Liver (tissue), 9 donors: ENCODE measurements around the gene GOPC. TPM values are rescaled to one million over a fixed set of nuclear protein-coding genes. Genes with fewer than 3 reads are reported as not detected.

ENCODE experiments used
- DNase-seq: peaks from one replicate; pipeline ENCODE4 v3.0.0-alpha.2; 2017; ENCODE audit warnings: low spot score
- H3K27ac ChIP-seq, 2 donors: one replicate each; pipeline ENCODE4 v1.7.0; 2013; ENCODE audit warnings: inconsistent platforms in 2 of 2, low read length in 2 of 2, control low read depth in 1 of 2, low read depth in 1 of 2, mild to moderate bottlenecking in 1 of 2
- H3K27me3 ChIP-seq, 4 donors: one replicate each; pipeline versions ENCODE4 v1.6.1 to v1.7.0; 2013; ENCODE audit warnings: low read length in 3 of 4, inconsistent platforms in 1 of 4, mild to moderate bottlenecking in 1 of 4, moderate library complexity in 1 of 4; ENCODE audit not compliant: control insufficient read depth in 4 of 4, insufficient read depth in 4 of 4
- H3K36me3 ChIP-seq, 4 donors: one replicate each; pipeline versions ENCODE4 v1.6.1 to v1.7.0; 2013; ENCODE audit warnings: low read length in 3 of 4, mild to moderate bottlenecking in 3 of 4, low read depth in 1 of 4, moderate library complexity in 1 of 4; ENCODE audit not compliant: control insufficient read depth in 4 of 4, insufficient read depth in 3 of 4
- H3K4me1 ChIP-seq, 4 donors: one replicate each; pipeline versions ENCODE4 v1.6.1 to v1.7.0; 2013; ENCODE audit warnings: low read length in 3 of 4, mild to moderate bottlenecking in 3 of 4, moderate library complexity in 1 of 4; ENCODE audit not compliant: control insufficient read depth in 4 of 4, insufficient read depth in 4 of 4
- H3K4me3 ChIP-seq, 3 donors: one replicate each; pipeline versions ENCODE4 v1.6.1 to v1.7.0; 2013; ENCODE audit warnings: low read length in 3 of 3, control low read depth in 1 of 3, low read depth in 1 of 3, mild to moderate bottlenecking in 1 of 3
- H3K9ac ChIP-seq, 2 donors: one replicate each; pipeline ENCODE4 v1.7.0; 2013; ENCODE audit warnings: low read length in 2 of 2, mild to moderate bottlenecking in 2 of 2, moderate library complexity in 2 of 2, control low read depth in 1 of 2, low read depth in 1 of 2
- H3K9me3 ChIP-seq, 4 donors: one replicate each; pipeline versions ENCODE4 v1.6.1 to v1.7.0; 2013; ENCODE audit warnings: low read length in 3 of 4; ENCODE audit not compliant: control insufficient read depth in 4 of 4
- FOXA1 ChIP-seq: IDR thresholded peaks from 2 replicates; pipeline ENCODE4 v1.6.1; 2016; ENCODE audit warnings: antibody characterized with exemption
- FOXA2 ChIP-seq: IDR thresholded peaks from 2 replicates; pipeline ENCODE4 v1.6.1; 2016; ENCODE audit warnings: antibody characterized with exemption
- HNF4A ChIP-seq, 2 donors: conservative IDR thresholded peaks; 2 replicates each; pipeline ENCODE4 v1.6.1; 2016; ENCODE audit warnings: antibody characterized with exemption in 2 of 2, mild to moderate bottlenecking in 2 of 2
- HNF4G ChIP-seq: IDR thresholded peaks from 2 replicates; pipeline ENCODE4 v1.6.1; 2016; ENCODE audit warnings: antibody characterized with exemption
- NR2F2 ChIP-seq: IDR thresholded peaks from 2 replicates; pipeline ENCODE4 v1.6.1; 2016; ENCODE audit warnings: antibody characterized with exemption
- SP1 ChIP-seq: IDR thresholded peaks from 2 replicates; pipeline ENCODE4 v1.6.1; 2018; ENCODE audit warnings: antibody characterized with exemption, mild to moderate bottlenecking
- TAF1 ChIP-seq: conservative IDR thresholded peaks from 2 replicates; pipeline ENCODE4 v1.6.1; 2016; ENCODE audit warnings: antibody characterized with exemption, mild to moderate bottlenecking
- YY1 ChIP-seq: IDR thresholded peaks from 2 replicates; pipeline ENCODE4 v1.6.1; 2016; ENCODE audit warnings: antibody characterized with exemption, mild to moderate bottlenecking
- WGBS: extraction: QIAGEN DNeasy Blood & Tissue Kit; methylation state at CpG from one replicate; pipeline ENCODE4 v1.1.7; 2013; 5-methylcytosine and 5-hydroxymethylcytosine counted together
- polyA plus RNA-seq, 2 donors: library from polyadenylated mRNA; stranded (reverse) in 1 of 2; unstranded in 1 of 2; fragments of 200-250 nt in 1 of 2; fragments of >200 nt in 1 of 2; fragmentation: Nextera tagmentation in 1 of 2; extraction: Ambion mirVana in 1 of 2; gene quantifications; one replicate each; pipeline versions ENCODE4 v1.2.1 to v1.2.3, GENCODE V29; 2013 to 2015
- total RNA-seq, 2 donors: library from RNA; depleted of rRNA; stranded (reverse); fragments of >200 nt; gene quantifications; one replicate each; pipeline ENCODE4 v1.2.3, GENCODE V29; 2014
- TF ChIP-seq, protein P1 (sequence below): IDR thresholded peaks from 2 replicates; pipeline ENCODE4 v1.6.1; 2016; ENCODE audit warnings: antibody characterized with exemption
- TF ChIP-seq, protein P2 (sequence below): IDR thresholded peaks from 2 replicates; pipeline ENCODE4 v1.6.1; 2016; ENCODE audit warnings: antibody characterized with exemption, mild to moderate bottlenecking
- donor health status: healthy.
- donor health status: healthy.
- donor health status: healthy.
- donor health status: healthy.
- donor health status: healthy.

Gene GOPC
- total and polyA plus RNA-seq, 4 donors = 7.4 to 17.8 (median 11.4) TPM

DNA sequence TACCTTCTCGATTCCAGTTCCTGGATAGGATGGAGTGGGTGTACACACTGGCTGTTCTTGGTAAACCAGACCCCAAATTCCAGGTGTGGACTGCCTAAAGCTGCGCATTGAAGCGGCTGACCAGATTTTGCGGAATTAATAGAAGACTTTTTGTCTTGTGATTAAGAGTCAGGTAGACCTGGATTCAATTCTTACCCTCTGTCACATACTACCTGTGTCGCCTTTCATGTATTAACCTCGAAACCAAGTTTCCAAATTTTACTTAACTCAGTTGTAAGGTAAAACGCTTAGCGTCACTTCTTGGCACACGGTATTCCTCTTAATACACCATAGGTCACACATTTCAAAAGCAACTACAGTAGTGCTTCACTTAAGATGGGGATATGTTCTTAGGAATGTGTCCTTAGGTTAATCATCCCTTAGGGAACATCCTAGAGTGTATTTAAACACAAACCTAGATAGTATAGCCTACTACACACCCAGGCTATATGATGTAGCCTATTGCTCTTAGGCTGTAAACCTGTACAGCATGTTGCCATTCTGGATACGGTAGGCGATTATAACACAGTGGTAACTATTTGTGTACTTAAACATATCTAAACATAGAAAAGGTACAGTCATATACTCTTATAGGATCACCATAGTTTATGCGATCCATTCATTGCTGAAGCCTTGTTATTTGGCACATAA lies 733 bp upstream of the GOPC start:
- peak; percentile 2 for TF ChIP-seq FOXA2
- no peak for TF ChIP-seq HNF4A (conservative IDR thresholded peaks at IDR 0.05)
- peak; percentile 6 for TF ChIP-seq YY1
- H3K4me3 ChIP-seq = peak overlapping the region; percentile 79 to 90 (median 84)
- no peaks in the 10 kb centered on the region for H3K36me3 ChIP-seq
- H3K27me3 ChIP-seq = no peaks in the 10 kb centered on the region
- peak overlapping the region; percentile 31 to 76 for H3K9ac ChIP-seq
- peak overlapping the region; percentile 86 to 95 for H3K27ac ChIP-seq
- WGBS = 46% methylated on average over 12 of the region's 12 CpGs
- no peak for DNase-seq
- no peaks in the 10 kb centered on the region for H3K9me3 ChIP-seq
- H3K4me1 ChIP-seq = peaks cover 0 to 24% (median 14%) of the 10 kb centered on the region in 4 donors

DNA sequence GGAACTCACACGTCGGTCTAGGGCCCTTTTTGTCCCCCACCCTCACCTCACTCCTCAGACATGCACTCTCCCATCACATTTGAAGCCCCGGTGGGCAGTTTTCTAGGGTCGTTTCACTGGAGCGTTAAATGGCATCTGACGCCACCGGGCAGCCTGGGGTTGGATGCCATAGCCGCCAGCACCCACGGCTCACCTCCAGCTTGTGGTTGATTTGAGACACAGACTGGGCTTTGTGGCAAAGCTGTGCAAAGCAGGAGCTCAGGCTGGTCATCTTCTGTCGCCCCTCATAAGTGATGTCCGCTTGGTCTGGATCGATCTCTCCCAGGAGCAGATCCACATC lies 530 bp downstream of the GOPC start:
- DNase-seq = peak; percentile 40
- TF ChIP-seq HNF4A (conservative IDR thresholded peaks at IDR 0.05) (no peak), SP1 (no peak), NR2F2 (no peak), HNF4G (no peak)
- TF ChIP-seq, protein P1, sequence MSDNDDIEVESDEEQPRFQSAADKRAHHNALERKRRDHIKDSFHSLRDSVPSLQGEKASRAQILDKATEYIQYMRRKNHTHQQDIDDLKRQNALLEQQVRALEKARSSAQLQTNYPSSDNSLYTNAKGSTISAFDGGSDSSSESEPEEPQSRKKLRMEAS = no peak
- Histone ChIP-seq H3K27ac (peak overlapping the region; percentile 86 to 95), H3K27me3 (no peaks in the 10 kb centered on the region), H3K9me3 (no peaks in the 10 kb centered on the region), H3K9ac (peak overlapping the region; percentile 34 to 43), H3K4me3 (peak overlapping the region; percentile 79 to 90 (median 84)), H3K36me3 (peaks cover 0 to 3% (median 0%) of the 10 kb centered on the region in 4 donors), H3K4me1 (peaks cover 0 to 24% (median 14%) of the 10 kb centered on the region in 4 donors)
- WGBS = under 1% methylated on average over 12 of the region's 12 CpGs

DNA sequence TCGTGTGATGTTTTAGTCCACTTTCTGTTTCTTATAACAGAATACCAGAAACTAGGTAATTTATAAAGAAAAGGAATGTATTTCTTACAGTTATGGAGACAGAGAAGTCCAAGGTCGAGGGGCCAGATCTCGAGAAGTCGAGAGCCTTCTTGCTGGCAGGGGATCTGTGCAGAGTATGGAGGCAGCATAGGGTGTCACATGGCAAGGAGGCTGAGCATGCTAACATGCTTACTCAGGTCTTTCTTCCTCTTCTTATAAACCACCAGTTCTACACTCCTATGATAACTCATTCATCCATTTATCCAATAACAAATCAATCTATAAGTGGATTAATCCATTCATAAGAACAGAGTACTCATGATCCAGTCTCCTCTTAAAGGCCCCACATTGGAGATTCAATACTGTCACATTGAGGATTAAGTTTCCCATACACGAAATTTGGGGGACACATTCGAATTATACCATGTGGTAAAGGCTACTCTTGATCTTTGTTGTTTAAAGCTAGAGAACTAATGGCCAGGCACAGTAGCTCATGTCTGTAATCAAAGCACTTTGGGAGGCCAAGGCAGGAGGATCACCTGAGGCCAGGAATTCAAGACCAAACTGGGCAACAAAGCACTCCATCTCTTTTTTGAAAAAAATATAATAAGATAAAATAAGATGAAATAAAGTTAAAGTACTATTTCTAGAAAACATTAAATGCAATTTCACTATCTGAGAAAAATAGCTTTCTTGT lies 2.1 kb downstream of the GOPC start:
- H3K4me3 ChIP-seq = no peak overlapping the region
- no peak overlapping the region for H3K9ac ChIP-seq
- DNase-seq = no peak
- H3K27ac ChIP-seq = no peak overlapping the region
- H3K36me3 ChIP-seq = peaks cover 0 to 3% (median 0%) of the 10 kb centered on the region in 4 donors
- H3K9me3 ChIP-seq = no peaks in the 10 kb centered on the region
- 84% methylated on average over 6 of the region's 6 CpGs for WGBS
- no peaks in the 10 kb centered on the region for H3K27me3 ChIP-seq
- H3K4me1 ChIP-seq = peaks cover 2 to 24% (median 14%) of the 10 kb centered on the region in 4 donors
- TF ChIP-seq HNF4G = no peak
- no peak for TF ChIP-seq TAF1

DNA sequence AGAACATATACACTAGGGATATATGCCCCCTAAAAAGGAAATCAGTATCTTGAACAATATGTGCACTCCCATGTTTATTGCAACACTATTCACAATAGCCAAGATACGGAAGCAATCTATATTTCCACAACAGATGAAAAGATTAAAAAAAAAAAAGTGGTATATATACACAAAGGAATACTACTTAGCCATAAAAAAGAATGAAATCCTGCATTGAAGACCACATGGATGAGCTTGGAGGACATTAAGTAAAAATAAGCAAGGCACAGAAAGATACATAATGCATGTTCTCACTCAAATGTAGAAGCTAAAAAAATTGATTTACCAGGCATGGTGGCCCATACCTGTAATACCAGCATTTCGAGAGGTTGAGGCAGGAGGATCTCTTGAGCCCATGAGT lies 4.6 kb downstream of the GOPC start:
- no peak for DNase-seq
- WGBS = 98% methylated on average over 2 of the region's 2 CpGs
- H3K4me3 ChIP-seq = no peak overlapping the region
- TF ChIP-seq NR2F2 (no peak), FOXA1 (no peak), YY1 (no peak)
- TF ChIP-seq, protein P2, sequence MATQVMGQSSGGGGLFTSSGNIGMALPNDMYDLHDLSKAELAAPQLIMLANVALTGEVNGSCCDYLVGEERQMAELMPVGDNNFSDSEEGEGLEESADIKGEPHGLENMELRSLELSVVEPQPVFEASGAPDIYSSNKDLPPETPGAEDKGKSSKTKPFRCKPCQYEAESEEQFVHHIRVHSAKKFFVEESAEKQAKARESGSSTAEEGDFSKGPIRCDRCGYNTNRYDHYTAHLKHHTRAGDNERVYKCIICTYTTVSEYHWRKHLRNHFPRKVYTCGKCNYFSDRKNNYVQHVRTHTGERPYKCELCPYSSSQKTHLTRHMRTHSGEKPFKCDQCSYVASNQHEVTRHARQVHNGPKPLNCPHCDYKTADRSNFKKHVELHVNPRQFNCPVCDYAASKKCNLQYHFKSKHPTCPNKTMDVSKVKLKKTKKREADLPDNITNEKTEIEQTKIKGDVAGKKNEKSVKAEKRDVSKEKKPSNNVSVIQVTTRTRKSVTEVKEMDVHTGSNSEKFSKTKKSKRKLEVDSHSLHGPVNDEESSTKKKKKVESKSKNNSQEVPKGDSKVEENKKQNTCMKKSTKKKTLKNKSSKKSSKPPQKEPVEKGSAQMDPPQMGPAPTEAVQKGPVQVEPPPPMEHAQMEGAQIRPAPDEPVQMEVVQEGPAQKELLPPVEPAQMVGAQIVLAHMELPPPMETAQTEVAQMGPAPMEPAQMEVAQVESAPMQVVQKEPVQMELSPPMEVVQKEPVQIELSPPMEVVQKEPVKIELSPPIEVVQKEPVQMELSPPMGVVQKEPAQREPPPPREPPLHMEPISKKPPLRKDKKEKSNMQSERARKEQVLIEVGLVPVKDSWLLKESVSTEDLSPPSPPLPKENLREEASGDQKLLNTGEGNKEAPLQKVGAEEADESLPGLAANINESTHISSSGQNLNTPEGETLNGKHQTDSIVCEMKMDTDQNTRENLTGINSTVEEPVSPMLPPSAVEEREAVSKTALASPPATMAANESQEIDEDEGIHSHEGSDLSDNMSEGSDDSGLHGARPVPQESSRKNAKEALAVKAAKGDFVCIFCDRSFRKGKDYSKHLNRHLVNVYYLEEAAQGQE = no peak
- TF ChIP-seq, protein P1 = no peak
- H3K27ac ChIP-seq = no peak overlapping the region
- H3K9ac ChIP-seq = no peak overlapping the region
- H3K4me1 ChIP-seq = peaks cover 3 to 19% (median 12%) of the 10 kb centered on the region in 4 donors
- H3K27me3 ChIP-seq = no peaks in the 10 kb centered on the region
- peaks cover 0 to 3% (median 0%) of the 10 kb centered on the region in 4 donors for H3K36me3 ChIP-seq
- no peaks in the 10 kb centered on the region for H3K9me3 ChIP-seq
